Panc1 (cell line): ENCODE measurements around the gene NCBP1. TPM values are rescaled to one million over a fixed set of nuclear protein-coding genes. Genes with fewer than 3 reads are reported as not detected.

Experiments used
- ATAC-seq: fragments of 200-7000 bp; cut with Tn5 transposase; 2 replicates; pipeline ENCODE4 v1.9.1; 2020; ENCODE audit warnings: mild to moderate bottlenecking, moderate library complexity
- BruUV-seq: library from RNA; stranded (reverse); fragments of 400-500 nt; replicated peaks from 2 replicates; lab custom pipeline; 2021; lab: Mats Ljungman, UMichigan
- CTCF ChIA-PET: fragments of 300-600 bp; sonication (Branson Sonifier 250); formaldehyde crosslinking; loops from one replicate; lab custom pipeline; 2022; ENCODE audit warnings: antibody characterized with exemption; lab: Charles Lee
- POLR2A ChIA-PET: fragments of 300-600 bp; sonication (Branson Sonifier 250); formaldehyde crosslinking; loops from one replicate; lab custom pipeline; 2022; ENCODE audit warnings: antibody characterized with exemption; lab: Charles Lee
- DNase-seq: peaks from one replicate; pipeline ENCODE4 v3.0.0-alpha.2; 2010; ENCODE audit warnings: low read depth, low spot score
- H3K27ac ChIP-seq: 2 replicates; pipeline ENCODE4 v1.5.1; 2011; ENCODE audit warnings: mild to moderate bottlenecking, low read length, inconsistent platforms
- H3K27me3 ChIP-seq: fragments of 200-500 bp; sonication (Bioruptor generic); 2 replicates; pipeline ENCODE4 v1.6.0; 2014; ENCODE audit warnings: low read length, inconsistent platforms; ENCODE audit not compliant: control insufficient read depth, insufficient read depth
- H3K36me3 ChIP-seq: fragments of 200-500 bp; sonication (Bioruptor generic); 2 replicates; pipeline ENCODE4 v1.5.1; 2014; ENCODE audit warnings: inconsistent platforms, mild to moderate bottlenecking, low read length, moderate library complexity; ENCODE audit not compliant: control insufficient read depth, insufficient read depth
- H3K4me1 ChIP-seq: 2 replicates; pipeline ENCODE4 v1.5.1; 2011; ENCODE audit warnings: inconsistent platforms, mild to moderate bottlenecking, low read length, moderate library complexity; ENCODE audit not compliant: control insufficient read depth, insufficient read depth
- H3K4me3 ChIP-seq, 2 experiments: 2 replicates each; pipeline ENCODE4 v1.5.1; 2011 to 2012; ENCODE audit warnings: low read depth in 2 of 2, low read length in 2 of 2, mild to moderate bottlenecking in 2 of 2, inconsistent platforms in 1 of 2, moderate library complexity in 1 of 2
- H3K9me3 ChIP-seq: fragments of 200-500 bp; sonication (Bioruptor generic); 2 replicates; pipeline ENCODE4 v1.5.1; 2014; ENCODE audit warnings: low read depth, mild to moderate bottlenecking, inconsistent platforms, low read length, moderate library complexity; ENCODE audit not compliant: control insufficient read depth, insufficient read depth
- CTCF ChIP-seq: fragments of 450-650 bp; IDR thresholded peaks from 2 replicates; pipeline ENCODE4 v1.5.1; 2017; ENCODE audit warnings: mild to moderate bottlenecking
- POLR2AphosphoS5 ChIP-seq: IDR thresholded peaks from 2 replicates; pipeline ENCODE4 v1.6.1; 2012; ENCODE audit warnings: mild to moderate bottlenecking, low read depth, low read length, moderate library complexity
- REST ChIP-seq, 2 experiments: IDR thresholded peaks; 2 replicates each; pipeline ENCODE4 v1.6.1; 2011 to 2012; ENCODE audit warnings: low read depth in 2 of 2, control low read depth in 1 of 2, low read length in 1 of 2, mild to moderate bottlenecking in 1 of 2, moderate library complexity in 1 of 2; ENCODE audit not compliant: insufficient read depth in 1 of 2
- in situ Hi-C: cut with HindIII; loops from 2 replicates; pipeline ENCODE4 v1.10.0; 2016; ENCODE audit warnings: low sequenced_read_pairs, low pct_unique_long_range_greater_than_20kb
- intact Hi-C: fragments of 100-400 bp; cut with micrococcal nuclease; formaldehyde crosslinking; loops from one replicate; pipeline ENCODE4 v1.10.0; 2022; ENCODE audit not compliant: unreplicated experiment
- total RNA-seq: library from RNA; stranded (reverse); gene quantifications from one replicate; pipeline ENCODE4 v1.2.1, GENCODE V29; 2021; ENCODE audit not compliant: unreplicated experiment

NCBP1 gene
- total RNA-seq, 1 experiment from 2014 or later = 30.1 TPM

- Histone ChIP-seq H3K9me3 (no peaks in the 10 kb centered on the region), H3K4me1 (no peaks in the 10 kb centered on the region), H3K27ac (no peak overlapping the region), H3K4me3 (no peak overlapping the region), H3K36me3 (peaks cover 37% of the 10 kb centered on the region), H3K27me3 (no peaks in the 10 kb centered on the region)
- ChIA-PET CTCF (no interaction called here), POLR2A (interaction anchor here (0.6 kb wide), 1 partner anchor 260 kb away, joined by 3 read pairs; no protein-coding TSS in a partner anchor)
- ATAC-seq (no peak), DNase-seq (no peak)
- intact Hi-C loops = no loop called here
- TF ChIP-seq REST (IDR thresholded peaks at IDR 0.05; ENCODE audit: insufficient read depth in 1 of 2, low read depth in 2 of 2, low read length in 1 of 2) = no peak
- no TSS peak for BruUV-seq
- in situ Hi-C loops = no loop called here
Measured at GRCh38 chr9:97647996-97648395, 14.4 kb downstream of the NCBP1 start.

GRCh38 chr9:97651646-97652045 lies 18.0 kb downstream of the NCBP1 start:
- Histone ChIP-seq H3K9me3 (no peaks in the 10 kb centered on the region), H3K27me3 (no peaks in the 10 kb centered on the region), H3K4me1 (no peaks in the 10 kb centered on the region), H3K4me3 (no peak overlapping the region), H3K27ac (no peak overlapping the region), H3K36me3 (peaks cover 33% of the 10 kb centered on the region)
- in situ Hi-C loops = no loop called here
- BruUV-seq = no TSS peak
- no peak for ATAC-seq
- ChIA-PET POLR2A (no interaction called here), CTCF (no interaction called here)
- intact Hi-C loops = no loop called here
- no peak for TF ChIP-seq CTCF
- TF ChIP-seq REST (IDR thresholded peaks at IDR 0.05; ENCODE audit: insufficient read depth in 1 of 2, low read depth in 2 of 2, low read length in 1 of 2) = no peak
- TF ChIP-seq POLR2AphosphoS5 = no peak
- no peak for DNase-seq
